Endodermal cell (in vitro differentiated cells): ENCODE data around the gene CYTH2. TPM values are rescaled to one million over a fixed set of nuclear protein-coding genes. Genes with fewer than 3 reads are reported as not detected.
A peak's percentile ranks its signal among the peaks of the same experiment; 100 is the strongest.

Source experiments
- DNase-seq: peaks from one replicate; pipeline ENCODE4 v3.0.0-alpha.2; 2017
- H3K27ac ChIP-seq: 2 replicates; pipeline ENCODE4 v1.5.1; 2013; ENCODE audit warnings: mild to moderate bottlenecking, low read depth, low read length, moderate library complexity
- H3K27me3 ChIP-seq: 2 replicates; pipeline ENCODE4 v1.6.1; 2013; ENCODE audit warnings: mild to moderate bottlenecking, low read length, moderate library complexity; ENCODE audit not compliant: insufficient read depth, control insufficient read depth, poor library complexity, severe bottlenecking
- H3K36me3 ChIP-seq: 2 replicates; pipeline ENCODE4 v1.7.0; 2013; ENCODE audit warnings: mild to moderate bottlenecking, low read length, moderate library complexity; ENCODE audit not compliant: control insufficient read depth, insufficient read depth
- H3K4me1 ChIP-seq: one replicate; pipeline ENCODE4 v1.7.0; 2013; ENCODE audit warnings: low read length; ENCODE audit not compliant: control insufficient read depth, insufficient read depth
- H3K4me3 ChIP-seq: 2 replicates; pipeline ENCODE4 v1.5.1; 2013; ENCODE audit warnings: mild to moderate bottlenecking, low read length, moderate library complexity
- H3K9ac ChIP-seq: 2 replicates; pipeline ENCODE4 v1.6.1; 2013; ENCODE audit warnings: mild to moderate bottlenecking, low read length, moderate library complexity; ENCODE audit not compliant: poor library complexity, severe bottlenecking; ENCODE audit errors: extremely low read depth
- H3K9me3 ChIP-seq: 2 replicates; pipeline ENCODE4 v1.6.1; 2013; ENCODE audit warnings: mild to moderate bottlenecking, low read length, moderate library complexity; ENCODE audit not compliant: control insufficient read depth
- H3K27ac Mint-ChIP-seq: 2 replicates; pipeline ENCODE4 v1.8.0; 2020; ENCODE audit warnings: mixed read lengths
- H3K27me3 Mint-ChIP-seq: 2 replicates; pipeline ENCODE4 v1.8.0; 2021; ENCODE audit warnings: mild to moderate bottlenecking, mixed read lengths; ENCODE audit not compliant: insufficient read depth
- H3K36me3 Mint-ChIP-seq: 2 replicates; pipeline ENCODE4 v1.8.0; 2020; ENCODE audit warnings: low read depth, mixed read lengths
- H3K4me1 Mint-ChIP-seq: 2 replicates; pipeline ENCODE4 v1.8.0; 2020; ENCODE audit warnings: mixed read lengths
- H3K4me3 Mint-ChIP-seq: 2 replicates; pipeline ENCODE4 v1.8.0; 2020; ENCODE audit warnings: mild to moderate bottlenecking, moderate library complexity, mixed read lengths
- H3K9me3 Mint-ChIP-seq: 2 replicates; pipeline ENCODE4 v1.8.0; 2020; ENCODE audit warnings: mild to moderate bottlenecking, mixed read lengths
- CTCF ChIP-seq: fragments of 200-600 bp; sonication (generic); conservative IDR thresholded peaks from 2 replicates; pipeline ENCODE4 v1.5.0; 2021; ENCODE audit warnings: antibody characterized with exemption, mild to moderate bottlenecking
- WGBS, 2 experiments: methylation state at CpG; one replicate each; pipeline versions ENCODE4 v1.1.5 to v1.1.7; 2013; ENCODE audit warnings: missing lambda C conversion rate in 2 of 2, mixed read lengths in 1 of 2; ENCODE audit not compliant: insufficient coverage in 1 of 2, insufficient read length in 1 of 2; 5-methylcytosine and 5-hydroxymethylcytosine counted together
- total RNA-seq, 2 donors: library from RNA; stranded (reverse); fragmentation: NEBNext Ultra II Directional in 1 of 2; extraction: Animal tissue kit (Norgen Biotek cat#: 25700) in 1 of 2; gene quantifications; 2 replicates in 1 of 2; 3 replicates in 1 of 2; pipeline ENCODE4 v1.2.1, GENCODE V29; 2021

The CYTH2 gene
- total RNA-seq, 2 donors from 2014 or later: 106 to 133 TPM

GRCh38 chr19:48490981-48491792 is 22.0 kb downstream of the CYTH2 start:
- DNase-seq: peak; percentile 94
- Histone ChIP-seq H3K4me1 (no peaks in the 10 kb centered on the region), H3K9ac (no peak overlapping the region), H3K27ac (no peak overlapping the region), H3K36me3 (no peaks in the 10 kb centered on the region), H3K4me3 (no peak overlapping the region), H3K9me3 (no peaks in the 10 kb centered on the region), H3K27me3 (peaks cover 11% of the 10 kb centered on the region)
- peaks cover 17% of the 10 kb centered on the region for H3K36me3 Mint-ChIP-seq
- H3K27me3 Mint-ChIP-seq: peaks cover 45% of the 10 kb centered on the region
- no peaks in the 10 kb centered on the region for H3K9me3 Mint-ChIP-seq
- TF ChIP-seq CTCF: no peak
- peak overlapping the region; percentile 89 for H3K27ac Mint-ChIP-seq
- 10 to 12% methylated on average over 14 to 39 of the region's 50 CpGs for WGBS, 2 experiments
- peaks cover 9% of the 10 kb centered on the region for H3K4me1 Mint-ChIP-seq
- peak overlapping the region; percentile 43 for H3K4me3 Mint-ChIP-seq

GRCh38 chr19:48491793-48492123 is 22.6 kb downstream of the CYTH2 start:
- H3K27ac ChIP-seq: no peak overlapping the region
- H3K27me3 ChIP-seq: peaks cover 11% of the 10 kb centered on the region
- Mint-ChIP-seq H3K9me3 (no peaks in the 10 kb centered on the region), H3K27ac (peak overlapping the region; percentile 89), H3K36me3 (peaks cover 14% of the 10 kb centered on the region), H3K4me1 (peaks cover 9% of the 10 kb centered on the region), H3K4me3 (peak overlapping the region; percentile 43), H3K27me3 (peaks cover 39% of the 10 kb centered on the region)
- no peak overlapping the region for H3K9ac ChIP-seq
- H3K36me3 ChIP-seq: no peaks in the 10 kb centered on the region
- peak; percentile 95 for DNase-seq
- no peak for TF ChIP-seq CTCF
- no peaks in the 10 kb centered on the region for H3K9me3 ChIP-seq
- 18 to 20% methylated on average over 7 to 10 of the region's 10 CpGs for WGBS, 2 experiments
- H3K4me3 ChIP-seq: no peak overlapping the region
- no peaks in the 10 kb centered on the region for H3K4me1 ChIP-seq

- H3K4me3 Mint-ChIP-seq: peak overlapping the region; percentile 65
- Histone ChIP-seq H3K4me3 (peak overlapping the region; percentile 58), H3K27ac (peak overlapping the region; percentile 44), H3K9me3 (no peaks in the 10 kb centered on the region), H3K27me3 (peaks cover 11% of the 10 kb centered on the region), H3K9ac (no peak overlapping the region), H3K36me3 (no peaks in the 10 kb centered on the region), H3K4me1 (no peaks in the 10 kb centered on the region)
- DNase-seq: peak; percentile 99
- peaks cover 31% of the 10 kb centered on the region for H3K27me3 Mint-ChIP-seq
- no peaks in the 10 kb centered on the region for H3K9me3 Mint-ChIP-seq
- peaks cover 9% of the 10 kb centered on the region for H3K4me1 Mint-ChIP-seq
- H3K27ac Mint-ChIP-seq: peak overlapping the region; percentile 94
- peaks cover 10% of the 10 kb centered on the region for H3K36me3 Mint-ChIP-seq
- TF ChIP-seq CTCF: no peak
- WGBS, 2 experiments: 0 to 4% methylated on average over 7 to 44 of the region's 47 CpGs
Measured at GRCh38 chr19:48492925-48493717, 24.0 kb downstream of the CYTH2 start.
